ENCODE measurements around the gene GLP1R.

DNA sequence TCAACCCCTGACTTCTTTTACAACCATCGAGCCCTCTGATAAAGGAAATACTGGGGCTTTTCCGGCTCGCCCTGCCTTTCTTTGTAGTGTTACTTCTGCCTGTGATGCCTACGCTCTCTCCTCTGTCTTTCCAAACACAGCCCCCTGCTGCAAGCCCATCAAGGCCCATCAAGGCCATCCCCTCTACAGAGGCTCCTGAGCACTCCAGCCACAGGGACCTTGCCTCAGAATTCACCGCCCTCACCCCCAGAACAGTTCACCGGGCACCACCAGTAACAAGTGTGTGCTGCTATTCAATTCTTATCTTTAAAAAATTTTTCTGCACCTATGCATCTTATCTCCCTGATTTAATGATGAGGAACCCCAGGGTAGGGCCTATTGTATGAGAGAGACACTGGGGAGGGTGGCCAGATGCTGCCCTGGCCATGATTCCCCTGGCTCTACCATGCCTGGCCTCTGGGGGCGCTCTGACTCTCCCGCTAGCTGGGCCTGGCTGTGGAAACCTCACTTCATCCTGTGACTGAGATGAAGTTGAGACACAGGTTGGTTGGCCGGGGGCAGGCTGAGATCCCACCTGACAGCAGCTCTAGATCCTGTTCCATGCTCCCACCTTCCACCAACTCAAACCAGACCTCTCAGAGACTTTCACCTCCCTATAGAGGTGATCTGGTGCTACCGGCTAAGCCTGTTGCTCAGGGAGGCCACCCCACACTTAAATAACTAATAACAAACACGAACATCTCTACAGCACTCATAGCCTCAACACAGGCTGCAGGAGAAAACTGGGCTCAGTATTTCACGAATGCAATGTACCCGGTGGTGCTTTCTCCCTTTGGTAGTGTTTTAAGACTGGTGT, 19.2 kb upstream of the GLP1R start:
- no peak for TF ChIP-seq ZNF174 (tag by site-specific recombination; IDR thresholded peaks at IDR 0.05)
- peak; percentile 54; the same call in 1 of the 2 replicates for TF ChIP-seq CTCF (tag by site-specific recombination; IDR thresholded peaks at IDR 0.05)
- TF ChIP-seq MYNN (tag by site-specific recombination; IDR thresholded peaks at IDR 0.05; ENCODE audit: borderline replicate concordance): no peak
- no peak for TF ChIP-seq SETDB1 (IDR thresholded peaks at IDR 0.05; ENCODE audit: insufficient read length, low read length)
- TF ChIP-seq, protein P1, sequence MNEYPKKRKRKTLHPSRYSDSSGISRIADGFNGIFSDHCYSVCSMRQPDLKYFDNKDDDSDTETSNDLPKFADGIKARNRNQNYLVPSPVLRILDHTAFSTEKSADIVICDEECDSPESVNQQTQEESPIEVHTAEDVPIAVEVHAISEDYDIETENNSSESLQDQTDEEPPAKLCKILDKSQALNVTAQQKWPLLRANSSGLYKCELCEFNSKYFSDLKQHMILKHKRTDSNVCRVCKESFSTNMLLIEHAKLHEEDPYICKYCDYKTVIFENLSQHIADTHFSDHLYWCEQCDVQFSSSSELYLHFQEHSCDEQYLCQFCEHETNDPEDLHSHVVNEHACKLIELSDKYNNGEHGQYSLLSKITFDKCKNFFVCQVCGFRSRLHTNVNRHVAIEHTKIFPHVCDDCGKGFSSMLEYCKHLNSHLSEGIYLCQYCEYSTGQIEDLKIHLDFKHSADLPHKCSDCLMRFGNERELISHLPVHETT (tag by site-specific recombination; IDR thresholded peaks at IDR 0.05): no peak
- TF ChIP-seq, protein P2, sequence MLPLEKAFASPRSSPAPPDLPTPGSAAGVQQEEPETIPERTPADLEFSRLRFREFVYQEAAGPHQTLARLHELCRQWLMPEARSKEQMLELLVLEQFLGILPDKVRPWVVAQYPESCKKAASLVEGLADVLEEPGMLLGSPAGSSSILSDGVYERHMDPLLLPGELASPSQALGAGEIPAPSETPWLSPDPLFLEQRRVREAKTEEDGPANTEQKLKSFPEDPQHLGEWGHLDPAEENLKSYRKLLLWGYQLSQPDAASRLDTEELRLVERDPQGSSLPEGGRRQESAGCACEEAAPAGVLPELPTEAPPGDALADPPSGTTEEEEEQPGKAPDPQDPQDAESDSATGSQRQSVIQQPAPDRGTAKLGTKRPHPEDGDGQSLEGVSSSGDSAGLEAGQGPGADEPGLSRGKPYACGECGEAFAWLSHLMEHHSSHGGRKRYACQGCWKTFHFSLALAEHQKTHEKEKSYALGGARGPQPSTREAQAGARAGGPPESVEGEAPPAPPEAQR (tag by site-specific recombination; IDR thresholded peaks at IDR 0.05): no peak

Data from HEK293 (cell line).